ENCODE results near the gene STT3A. TPM values are rescaled to one million over a fixed set of nuclear protein-coding genes. Genes with fewer than 3 reads are reported as not detected.

The STT3A gene
- total RNA-seq, 3 donors from 2014 or later (not counting 1 experiment from before 2014, with no cell fraction given), result 56.7 to 63.5 (median 62.6) TPM

DNA sequence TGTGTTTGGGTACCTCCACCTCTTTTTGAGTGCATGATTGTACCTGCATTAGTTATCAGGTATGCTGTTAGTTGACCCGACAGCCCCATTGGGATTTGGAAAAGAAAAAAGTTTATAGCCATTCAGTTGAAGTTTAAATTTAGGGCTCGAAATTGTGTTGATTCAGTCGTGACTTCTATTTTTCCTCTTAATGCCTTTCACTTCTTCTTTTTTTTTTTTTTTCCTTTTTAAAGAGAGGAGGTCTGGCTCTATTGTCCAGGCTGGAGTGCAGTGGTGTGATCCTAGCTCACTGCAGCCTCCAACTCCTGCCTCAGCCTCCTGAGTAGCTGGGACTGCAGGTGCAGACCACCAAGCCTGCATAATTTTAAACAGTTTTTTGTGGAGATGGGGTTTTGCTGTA lies 2.3 kb downstream of the STT3A start:
- 100% methylated on average over 1 of the region's 3 CpGs for WGBS (ENCODE audit: insufficient coverage)
- intact Hi-C loops (cut with micrococcal nuclease), result loop anchor here (10.0 kb wide), 1 partner anchor 480 kb away; the partner anchor contains the start of gene TMEM218
- H3K9me3 ChIP-seq (ENCODE audit: control insufficient read depth, insufficient read depth, low read length), result no peaks in the 10 kb centered on the region
- ATAC-seq (no peak), DNase-seq (no peak)
- H3K36me3 Mint-ChIP-seq, result peaks cover 6% of the 10 kb centered on the region
- no peak overlapping the region for H3K4me3 ChIP-seq (ENCODE audit: low read length)
- peaks cover 41 to 52% of the 10 kb centered on the region in 2 donors for H3K4me1 Mint-ChIP-seq
- H3K27ac ChIP-seq (ENCODE audit: low read length), result no peak overlapping the region
- H3K4me1 ChIP-seq (ENCODE audit: control insufficient read depth, insufficient read depth, low read length), result peaks cover 20% of the 10 kb centered on the region
- TF ChIP-seq CTCF (IDR thresholded peaks at IDR 0.05), result no peak
- H3K36me3 ChIP-seq (ENCODE audit: control insufficient read depth, insufficient read depth, low read length), result peaks cover 8% of the 10 kb centered on the region
- no peaks in the 10 kb centered on the region for H3K27me3 ChIP-seq (ENCODE audit: control insufficient read depth, insufficient read depth, low read length)
- peak overlapping the region in 1 of 2 donors; percentile 49 for H3K27ac Mint-ChIP-seq
- no peaks in the 10 kb centered on the region for H3K27me3 Mint-ChIP-seq (ENCODE audit: low read depth in 2 of 2)
- H3K9me3 Mint-ChIP-seq, result no peaks in the 10 kb centered on the region
- H3K4me3 Mint-ChIP-seq, result peak overlapping the region; percentile 7

DNA sequence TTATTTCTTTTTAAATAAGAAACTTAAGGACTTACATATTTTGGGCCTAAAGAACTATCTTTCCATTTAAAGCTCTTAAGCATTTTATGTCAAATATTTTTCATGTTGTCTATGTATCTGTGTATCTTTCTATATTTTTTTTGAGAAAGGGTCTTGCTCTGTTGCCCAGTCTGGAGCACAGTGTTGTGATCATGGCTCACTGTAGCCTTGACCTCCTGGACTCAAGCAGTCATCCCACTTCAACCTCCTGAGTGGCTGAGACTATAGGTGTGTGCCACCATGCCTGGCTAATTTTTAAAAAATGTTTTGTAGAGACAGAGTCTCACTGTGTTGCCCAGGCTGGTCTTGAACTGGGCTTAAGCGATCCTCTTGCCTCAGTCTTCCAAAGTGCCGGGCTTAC lies 8.0 kb downstream of the STT3A start:
- 100% methylated on average over 2 of the region's 2 CpGs for WGBS (ENCODE audit: insufficient coverage)
- intact Hi-C loops (cut with micrococcal nuclease), result no loop called here
- Histone ChIP-seq H3K9me3 (ENCODE audit: control insufficient read depth, insufficient read depth, low read length) (no peaks in the 10 kb centered on the region), H3K4me3 (ENCODE audit: low read length) (no peak overlapping the region), H3K27me3 (ENCODE audit: control insufficient read depth, insufficient read depth, low read length) (no peaks in the 10 kb centered on the region), H3K4me1 (ENCODE audit: control insufficient read depth, insufficient read depth, low read length) (no peaks in the 10 kb centered on the region), H3K36me3 (ENCODE audit: control insufficient read depth, insufficient read depth, low read length) (peaks cover 59% of the 10 kb centered on the region), H3K27ac (ENCODE audit: low read length) (no peak overlapping the region)
- Mint-ChIP-seq H3K4me3 (no peak overlapping the region), H3K4me1 (peaks cover 3 to 13% of the 10 kb centered on the region in 2 donors), H3K36me3 (peaks cover 23% of the 10 kb centered on the region), H3K27me3 (ENCODE audit: low read depth in 2 of 2) (no peaks in the 10 kb centered on the region), H3K27ac (no peak overlapping the region), H3K9me3 (no peaks in the 10 kb centered on the region)
- DNase-seq (no peak), ATAC-seq (no peak)
- TF ChIP-seq CTCF (IDR thresholded peaks at IDR 0.05), result no peak

DNA sequence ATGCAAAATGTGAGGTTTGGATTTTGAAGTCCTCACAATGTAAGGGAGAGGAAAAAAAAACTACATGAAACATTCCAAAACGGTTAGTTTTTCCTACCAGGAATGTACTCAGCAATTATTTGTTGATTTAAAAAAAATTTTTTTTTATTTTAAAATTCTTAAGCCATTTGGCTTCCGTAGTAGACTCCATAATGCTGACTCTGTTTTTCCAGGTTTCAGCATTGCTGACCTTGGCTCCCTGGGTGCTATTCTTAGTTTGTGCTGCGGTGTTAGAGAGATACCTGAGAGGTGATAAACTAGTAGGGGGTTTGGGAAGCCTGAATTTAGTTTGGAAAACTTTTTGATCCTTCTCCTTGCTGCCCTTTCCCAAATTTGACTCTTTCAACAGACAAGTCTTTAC lies 10.6 kb downstream of the STT3A start:
- no peak for TF ChIP-seq CTCF (IDR thresholded peaks at IDR 0.05)
- Histone ChIP-seq H3K27me3 (ENCODE audit: control insufficient read depth, insufficient read depth, low read length) (no peaks in the 10 kb centered on the region), H3K4me1 (ENCODE audit: control insufficient read depth, insufficient read depth, low read length) (no peaks in the 10 kb centered on the region), H3K27ac (ENCODE audit: low read length) (no peak overlapping the region), H3K36me3 (ENCODE audit: control insufficient read depth, insufficient read depth, low read length) (peaks cover 82% of the 10 kb centered on the region), H3K4me3 (ENCODE audit: low read length) (no peak overlapping the region), H3K9me3 (ENCODE audit: control insufficient read depth, insufficient read depth, low read length) (no peaks in the 10 kb centered on the region)
- intact Hi-C loops (cut with micrococcal nuclease), result no loop called here
- ATAC-seq, result no peak
- Mint-ChIP-seq H3K36me3 (peaks cover 33% of the 10 kb centered on the region), H3K27ac (no peak overlapping the region), H3K27me3 (ENCODE audit: low read depth in 2 of 2) (no peaks in the 10 kb centered on the region), H3K4me1 (no peaks in the 10 kb centered on the region), H3K4me3 (no peak overlapping the region), H3K9me3 (no peaks in the 10 kb centered on the region)
- no peak for DNase-seq
- 100% methylated on average over 1 of the region's 3 CpGs for WGBS (ENCODE audit: insufficient coverage)

DNA sequence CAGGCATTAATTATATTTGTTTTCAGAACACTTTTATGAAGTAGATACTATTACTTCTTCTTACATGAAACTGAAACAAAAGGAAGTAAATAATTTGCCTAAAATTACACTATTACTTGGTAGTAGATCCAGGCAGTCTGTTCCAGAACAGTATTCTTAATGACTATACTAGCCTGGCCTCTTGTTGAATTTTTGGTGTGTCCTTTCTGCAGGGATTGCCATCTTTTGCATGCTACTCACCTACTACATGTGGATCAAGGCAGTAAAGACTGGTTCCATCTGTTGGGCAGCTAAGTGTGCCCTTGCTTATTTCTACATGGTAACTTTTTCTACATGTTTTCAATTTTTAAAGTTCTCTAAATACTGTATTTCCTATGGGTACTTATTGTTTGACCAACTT lies 12.8 kb downstream of the STT3A start:
- H3K27me3 ChIP-seq (ENCODE audit: control insufficient read depth, insufficient read depth, low read length), result no peaks in the 10 kb centered on the region
- Mint-ChIP-seq H3K36me3 (peaks cover 48% of the 10 kb centered on the region), H3K27ac (no peak overlapping the region), H3K9me3 (no peaks in the 10 kb centered on the region), H3K27me3 (ENCODE audit: low read depth in 2 of 2) (no peaks in the 10 kb centered on the region), H3K4me1 (no peaks in the 10 kb centered on the region), H3K4me3 (no peak overlapping the region)
- intact Hi-C loops (cut with micrococcal nuclease), result no loop called here
- H3K9me3 ChIP-seq (ENCODE audit: control insufficient read depth, insufficient read depth, low read length), result no peaks in the 10 kb centered on the region
- H3K4me3 ChIP-seq (ENCODE audit: low read length), result no peak overlapping the region
- peaks cover 90% of the 10 kb centered on the region for H3K36me3 ChIP-seq (ENCODE audit: control insufficient read depth, insufficient read depth, low read length)
- H3K4me1 ChIP-seq (ENCODE audit: control insufficient read depth, insufficient read depth, low read length), result no peaks in the 10 kb centered on the region
- ATAC-seq, result no peak
- no peak for DNase-seq
- no peak for TF ChIP-seq CTCF (IDR thresholded peaks at IDR 0.05)
- no peak overlapping the region for H3K27ac ChIP-seq (ENCODE audit: low read length)

Data from natural killer cell (primary cell).